Measurements from ENCODE around the gene KMT2B.

GRCh38 chr19:35739275-35740107 is 21.7 kb downstream of the KMT2B start:
- TF ChIP-seq POLR2A (IDR thresholded peaks at IDR 0.05; ENCODE audit: low read length) (no peak), GATA1 (IDR thresholded peaks at IDR 0.05; ENCODE audit: low read depth, low read length) (no peak)
